ENCODE measurements around the gene FAM217A. TPM values are rescaled to one million over a fixed set of nuclear protein-coding genes. Genes with fewer than 3 reads are reported as not detected.

FAM217A gene
- total RNA-seq, 1 experiment from 2014 or later: not detected

- peak; percentile 32 for DNase-seq (ENCODE audit: low read depth)
These were observed 6.4 kb upstream of the FAM217A start for GRCh38 chr6:4085332-4085700.

GRCh38 chr6:4084444-4085331 lies 5.8 kb upstream of the FAM217A start:
- no peak for DNase-seq (ENCODE audit: low read depth)

GRCh38 chr6:4074478-4075235 lies 4.3 kb downstream of the FAM217A start:
- DNase-seq (ENCODE audit: low read depth): no peak

- DNase-seq (ENCODE audit: low read depth): no peak
These were observed 7.6 kb downstream of the FAM217A start for GRCh38 chr6:4071330-4071729.

GRCh38 chr6:4069199-4069598 lies 9.7 kb downstream of the FAM217A start:
- no peak for DNase-seq (ENCODE audit: low read depth)

- DNase-seq (ENCODE audit: low read depth): no peak
These were observed 11.3 kb downstream of the FAM217A start for GRCh38 chr6:4067673-4068072.

- no peak for DNase-seq (ENCODE audit: low read depth)
These were observed 12.7 kb downstream of the FAM217A start for GRCh38 chr6:4066029-4066755.

GRCh38 chr6:4059115-4059777 lies 19.7 kb downstream of the FAM217A start:
- peak; percentile 95 for DNase-seq (ENCODE audit: low read depth)

GRCh38 chr6:4057036-4057435 lies 21.9 kb downstream of the FAM217A start:
- no peak for DNase-seq (ENCODE audit: low read depth)

GRCh38 chr6:4055420-4056041 lies 23.4 kb downstream of the FAM217A start:
- DNase-seq (ENCODE audit: low read depth): peak; percentile 83

GRCh38 chr6:4049246-4049645 lies 29.7 kb downstream of the FAM217A start:
- no peak for DNase-seq (ENCODE audit: low read depth)

GRCh38 chr6:4041480-4041879 lies 37.5 kb downstream of the FAM217A start:
- no peak for DNase-seq (ENCODE audit: low read depth)

- no peak for DNase-seq (ENCODE audit: low read depth)
These were observed 39.6 kb downstream of the FAM217A start for GRCh38 chr6:4039348-4039747.

- DNase-seq (ENCODE audit: low read depth): no peak
These were observed 42.4 kb downstream of the FAM217A start for GRCh38 chr6:4036581-4036980.

GRCh38 chr6:4032475-4032874 lies 46.5 kb downstream of the FAM217A start:
- no peak for DNase-seq (ENCODE audit: low read depth)

GRCh38 chr6:4031442-4031841 lies 47.5 kb downstream of the FAM217A start:
- no peak for DNase-seq (ENCODE audit: low read depth)

GRCh38 chr6:4030669-4031068 lies 48.3 kb downstream of the FAM217A start:
- no peak for DNase-seq (ENCODE audit: low read depth)

- DNase-seq (ENCODE audit: low read depth): no peak
These were observed 49.2 kb downstream of the FAM217A start for GRCh38 chr6:4029687-4030086.

GRCh38 chr6:4028051-4028450 lies 50.9 kb downstream of the FAM217A start:
- peak; percentile 4 for DNase-seq (ENCODE audit: low read depth)

GRCh38 chr6:4025681-4026080 lies 53.3 kb downstream of the FAM217A start:
- DNase-seq (ENCODE audit: low read depth): no peak

GRCh38 chr6:4023240-4023639 lies 55.7 kb downstream of the FAM217A start:
- DNase-seq (ENCODE audit: low read depth): no peak

All from HT1080 (cell line).